B cell (primary cell): ENCODE measurements around the gene TRIAP1. TPM values are rescaled to one million over a fixed set of nuclear protein-coding genes. Genes with fewer than 3 reads are reported as not detected.
"Not testable (repeated sequence)": the region's sequence is repeated elsewhere in the genome, so short reads cannot be mapped to it uniquely, and the experiment has no call there.

ENCODE experiments used
- ATAC-seq: fragments of 200-7000 bp; cut with Tn5 transposase; one replicate; pipeline ENCODE4 v1.10.0; 2021; ENCODE audit warnings: low read depth, mild to moderate bottlenecking, moderate number of reproducible peaks, moderate library complexity
- CTCF ChIA-PET: fragments of 350-600 bp; sonication (Branson Sonifier 250); formaldehyde crosslinking; loops from one replicate; lab custom pipeline; 2021; ENCODE audit warnings: antibody characterized with exemption, inconsistent platforms; lab: Charles Lee
- POLR2A ChIA-PET: fragments of 350-600 bp; sonication (Branson Sonifier 250); formaldehyde crosslinking; loops from one replicate; lab custom pipeline; 2021; ENCODE audit warnings: antibody characterized with exemption; lab: Charles Lee
- DNase-seq: peaks from one replicate; pipeline ENCODE4 v3.0.0; 2013
- H2AFZ ChIP-seq: 2 replicates; pipeline ENCODE4 v1.6.1; 2012; ENCODE audit warnings: mild to moderate bottlenecking, low read depth, low read length; ENCODE audit not compliant: insufficient read depth, poor library complexity, severe bottlenecking
- H3K27ac ChIP-seq, 2 donors: 1 replicate in 1 of 2; 2 replicates in 1 of 2; pipeline ENCODE4 v1.5.1; 2012 to 2013; ENCODE audit warnings: low read length in 2 of 2, mild to moderate bottlenecking in 2 of 2, moderate library complexity in 1 of 2
- H3K27me3 ChIP-seq, 4 experiments: fragments of 200-600 bp in 1 of 4; sonication (generic) in 1 of 4; replicated peaks in 1 of 4; 1 replicate in 2 of 4; 2 replicates in 2 of 4; pipeline versions ENCODE4 v1.6.1 to v1.7.0; 2013 to 2016; ENCODE audit warnings: low read length in 3 of 4, mild to moderate bottlenecking in 2 of 4, mixed read lengths in 1 of 4, moderate library complexity in 1 of 4; ENCODE audit not compliant: insufficient read depth in 4 of 4, control insufficient read depth in 3 of 4; ENCODE audit errors: control extremely low read depth in 1 of 4
- H3K36me3 ChIP-seq, 2 experiments: replicated peaks in 1 of 2; 1 replicate in 1 of 2; 2 replicates in 1 of 2; pipeline versions ENCODE4 v1.6.1 to v1.7.1; 2013; ENCODE audit warnings: low read length in 1 of 2; ENCODE audit not compliant: insufficient read depth in 2 of 2, control insufficient read depth in 1 of 2; ENCODE audit errors: control extremely low read depth in 1 of 2, extremely low read depth in 1 of 2
- H3K4me1 ChIP-seq, 2 donors: fragments of 200-600 bp in 1 of 2; sonication (generic) in 1 of 2; 1 replicate in 1 of 2; 2 replicates in 1 of 2; pipeline versions ENCODE4 v1.5.1 to v1.6.1; 2013 to 2017; ENCODE audit warnings: low read length in 2 of 2; ENCODE audit not compliant: control insufficient read depth in 2 of 2, insufficient read depth in 2 of 2
- H3K4me2 ChIP-seq: replicated peaks from 2 replicates; pipeline ENCODE3; 2012; ENCODE audit warnings: mild to moderate bottlenecking, low read depth, low read length; ENCODE audit not compliant: poor library complexity, severe bottlenecking
- H3K4me3 ChIP-seq, 5 experiments: fragments of 200-600 bp in 1 of 5; sonication (generic) in 1 of 5; 1 replicate in 3 of 5; 2 replicates in 2 of 5; pipeline versions ENCODE4 v1.5.1 to v1.7.0; 2011 to 2016; ENCODE audit warnings: low read length in 4 of 5, mild to moderate bottlenecking in 4 of 5, low read depth in 2 of 5, control low read depth in 1 of 5, moderate library complexity in 1 of 5; ENCODE audit not compliant: insufficient read depth in 1 of 5; ENCODE audit errors: control extremely low read depth in 1 of 5, extremely low read depth in 1 of 5
- H3K79me2 ChIP-seq: fragments of 200-600 bp; sonication (generic); one replicate; pipeline ENCODE4 v1.6.0; 2016; ENCODE audit warnings: low read length; ENCODE audit not compliant: control insufficient read depth, insufficient read depth
- H3K9ac ChIP-seq: fragments of 200-600 bp; sonication (generic); 2 replicates; pipeline ENCODE4 v1.6.1; 2017; ENCODE audit warnings: mild to moderate bottlenecking, low read length, moderate library complexity
- H3K9me3 ChIP-seq, 3 donors: one replicate each; pipeline versions ENCODE4 v1.6.1 to v1.7.1; 2013; ENCODE audit warnings: low read length in 2 of 3; ENCODE audit not compliant: control insufficient read depth in 2 of 3, insufficient read depth in 1 of 3; ENCODE audit errors: control extremely low read depth in 1 of 3
- H4K20me1 ChIP-seq: 2 replicates; pipeline ENCODE4 v1.6.0; 2012; ENCODE audit warnings: mild to moderate bottlenecking, low read length; ENCODE audit not compliant: insufficient read depth, control insufficient read depth, poor library complexity, severe bottlenecking
- H3K27ac Mint-ChIP-seq: one replicate; pipeline ENCODE4 v1.8.0; 2021; ENCODE audit warnings: mixed read lengths
- H3K27me3 Mint-ChIP-seq: one replicate; pipeline ENCODE4 v1.8.0; 2021; ENCODE audit warnings: mixed read lengths
- H3K4me1 Mint-ChIP-seq: one replicate; pipeline ENCODE4 v1.8.0; 2021; ENCODE audit warnings: mixed read lengths
- H3K4me3 Mint-ChIP-seq: one replicate; pipeline ENCODE4 v1.8.0; 2021; ENCODE audit warnings: mixed read lengths
- H3K9me3 Mint-ChIP-seq: one replicate; pipeline ENCODE4 v1.8.0; 2022; ENCODE audit warnings: mixed read lengths; ENCODE audit not compliant: insufficient read depth
- CTCF ChIP-seq: fragments of 200-600 bp; IDR thresholded peaks from one replicate; pipeline ENCODE4 v1.8.0; 2022; ENCODE audit warnings: antibody characterized with exemption, mild to moderate bottlenecking
- EZH2 ChIP-seq: IDR thresholded peaks from 2 replicates; pipeline ENCODE4 v1.6.1; 2012; ENCODE audit warnings: borderline replicate concordance, low read depth, mild to moderate bottlenecking, moderate library complexity, low read length; ENCODE audit not compliant: insufficient read depth, poor library complexity, severe bottlenecking
- WGBS: methylation state at CpG from one replicate; pipeline ENCODE4 v1.1.5; 2013; ENCODE audit warnings: missing lambda C conversion rate; ENCODE audit not compliant: insufficient coverage; 5-methylcytosine and 5-hydroxymethylcytosine counted together
- intact Hi-C: fragments of 100-400 bp; cut with micrococcal nuclease; formaldehyde crosslinking; loops from one replicate; pipeline ENCODE4 v1.10.0; 2022
- polyA plus RNA-seq: library from polyadenylated mRNA; depleted of rRNA; stranded (reverse); fragments of >200 nt; gene quantifications from 2 replicates; pipeline ENCODE4 v1.2.3, GENCODE V29; 2012
- total RNA-seq, 2 donors: library from RNA; stranded (reverse); fragments of 120-200 nt in 1 of 2; gene quantifications; 1 replicate in 1 of 2; 2 replicates in 1 of 2; pipeline versions ENCODE4 v1.2.3 to v1.2.4, GENCODE V29; 2013 to 2022

Gene TRIAP1
- total and polyA plus RNA-seq, 2 donors (not counting 1 experiment from before 2014, with no cell fraction given), result 13.8 to 19.6 TPM

DNA sequence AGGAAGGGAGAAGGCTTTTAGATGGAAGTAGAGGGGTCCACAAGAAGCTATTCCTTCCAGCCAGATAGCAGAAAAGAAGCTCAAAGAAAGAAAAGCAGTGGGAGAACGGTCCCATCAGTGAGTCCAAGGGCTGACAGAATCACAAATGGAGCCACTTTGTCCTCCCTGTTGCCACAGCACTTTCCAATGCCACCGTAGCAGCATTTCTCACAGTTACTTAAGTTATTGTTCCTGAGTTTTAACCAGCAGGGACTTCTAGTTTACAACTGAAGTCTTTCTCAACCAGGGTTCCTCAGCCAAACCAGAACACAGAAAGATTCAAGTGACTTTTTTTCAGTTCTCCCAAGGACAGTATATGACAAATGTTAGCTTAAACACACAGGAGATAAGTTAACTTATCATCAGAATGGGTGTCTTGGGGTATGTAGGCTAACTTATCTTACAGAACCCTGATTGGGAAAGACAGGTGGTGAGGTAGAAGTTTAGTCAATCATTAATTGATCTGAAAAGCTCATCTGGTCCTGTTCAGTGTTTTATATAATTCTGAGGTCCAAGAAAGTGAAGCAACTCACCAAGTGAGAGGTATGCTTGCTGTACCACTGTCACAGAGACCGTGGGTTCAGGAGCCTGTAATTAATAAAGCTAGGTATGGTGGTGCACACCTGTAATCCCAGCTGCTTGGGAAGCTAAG lies 7.0 kb upstream of the TRIAP1 start:
- no peaks in the 10 kb centered on the region for H3K27me3 ChIP-seq
- no peak overlapping the region for H2AFZ ChIP-seq
- CTCF ChIA-PET, result interaction anchor here (0.5 to 5.9 kb wide), 6 partner anchors 12 to 213 kb away, joined by 4 to 39 read pairs (median 6); partner anchors contain the start of gene COX6A1
- Mint-ChIP-seq H3K27ac (no peak overlapping the region), H3K9me3 (no peaks in the 10 kb centered on the region), H3K27me3 (no peaks in the 10 kb centered on the region), H3K4me1 (peaks cover 11% of the 10 kb centered on the region), H3K4me3 (no peak overlapping the region)
- TF ChIP-seq EZH2 (no peak), CTCF (no peak)
- intact Hi-C loops, result no loop called here
- peaks cover 0 to 4% of the 10 kb centered on the region in 2 donors for H3K4me1 ChIP-seq
- POLR2A ChIA-PET, result no interaction called here
- no peaks in the 10 kb centered on the region for H3K9me3 ChIP-seq
- peaks cover 6 to 29% of the 10 kb centered on the region in 2 experiments for H3K36me3 ChIP-seq
- H4K20me1 ChIP-seq, result peaks cover 26% of the 10 kb centered on the region
- no peak overlapping the region for H3K27ac ChIP-seq
- no peak overlapping the region for H3K4me2 ChIP-seq
- WGBS, result 90% methylated on average over 3 of the region's 3 CpGs
- ATAC-seq (no peak), DNase-seq (no peak)
- no peak overlapping the region for H3K4me3 ChIP-seq
- H3K9ac ChIP-seq, result no peak overlapping the region
- peaks cover 52% of the 10 kb centered on the region for H3K79me2 ChIP-seq

DNA sequence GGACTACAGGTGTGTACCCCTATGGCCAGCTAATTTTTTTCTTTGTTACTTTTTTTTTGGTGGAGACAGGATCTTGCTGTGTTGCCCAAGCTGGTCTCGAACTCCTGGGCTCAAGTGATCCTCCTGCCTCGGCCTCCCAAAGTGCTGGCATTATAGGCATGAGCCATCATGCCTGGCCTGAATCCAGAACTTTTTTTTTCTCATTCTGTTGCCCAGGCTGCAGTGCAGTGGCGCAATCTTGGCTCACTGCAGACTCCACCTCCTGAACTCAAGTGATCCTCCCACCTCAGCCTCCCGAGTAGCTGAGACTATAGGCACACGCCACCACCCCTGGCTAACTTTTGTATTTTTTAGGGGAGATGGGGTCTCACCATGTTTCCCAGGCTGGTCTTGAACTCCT lies 6.3 kb upstream of the TRIAP1 start:
- ATAC-seq, H3K27ac ChIP-seq, H3K4me2 ChIP-seq, H2AFZ ChIP-seq, intact Hi-C loops, H3K27me3 Mint-ChIP-seq, H3K27ac Mint-ChIP-seq, H3K4me3 ChIP-seq, H3K9ac ChIP-seq, H3K9me3 Mint-ChIP-seq, H3K4me1 ChIP-seq, H3K9me3 ChIP-seq, H3K27me3 ChIP-seq, H3K4me3 Mint-ChIP-seq, DNase-seq: not testable (repeated sequence)
- Histone ChIP-seq H3K79me2 (peaks cover 59% of the 10 kb centered on the region), H3K36me3 (peaks cover 6 to 25% of the 10 kb centered on the region in 2 experiments), H4K20me1 (peaks cover 31% of the 10 kb centered on the region)
- peaks cover 18% of the 10 kb centered on the region for H3K4me1 Mint-ChIP-seq
- ChIA-PET CTCF (interaction anchor here (1.2 to 5.9 kb wide), 5 partner anchors 13 to 44 kb away, joined by 4 to 39 read pairs (median 7); partner anchors contain the start of gene COX6A1), POLR2A (interaction anchor here (0.6 kb wide), 1 partner anchor 15 kb away, joined by 5 read pairs; no protein-coding TSS in a partner anchor)
- 100% methylated on average over 4 of the region's 5 CpGs for WGBS
